ENCODE data around the gene ASPA.

ASPA gene

GRCh38 chr17:3532859-3533142 lies 57.0 kb downstream of the ASPA start:
- no peak for DNase-seq

GRCh38 chr17:3533752-3534151 lies 58.0 kb downstream of the ASPA start:
- no peak for DNase-seq

GRCh38 chr17:3534881-3535252 lies 59.1 kb downstream of the ASPA start:
- DNase-seq, result peak in 32 of 51 donors; percentile 12 to 81 (median 36)

- DNase-seq, result peak in 47 of 51 donors; percentile 27 to 82 (median 60)
These were observed 59.6 kb downstream of the ASPA start for GRCh38 chr17:3535253-3535995.

GRCh38 chr17:3536716-3537115 lies 60.9 kb downstream of the ASPA start:
- no peak for DNase-seq

- no peak for DNase-seq
These were observed 64.2 kb downstream of the ASPA start for GRCh38 chr17:3539881-3540540.

- DNase-seq, result no peak
These were observed 66.8 kb downstream of the ASPA start for GRCh38 chr17:3542410-3543088.

- DNase-seq, result peak in 3 of 51 donors; percentile 11 to 36 (median 19)
These were observed 67.7 kb downstream of the ASPA start for GRCh38 chr17:3543453-3543852.

- DNase-seq, result no peak
These were observed 68.6 kb downstream of the ASPA start for GRCh38 chr17:3544365-3544764.

- no peak for DNase-seq
These were observed 69.4 kb downstream of the ASPA start for GRCh38 chr17:3545151-3545550.

- no peak for DNase-seq
These were observed 70.7 kb downstream of the ASPA start for GRCh38 chr17:3546521-3546920.

- no peak for DNase-seq
These were observed 71.2 kb downstream of the ASPA start for GRCh38 chr17:3546997-3547396.

GRCh38 chr17:3547628-3548027 lies 71.8 kb downstream of the ASPA start:
- DNase-seq, result no peak

GRCh38 chr17:3549610-3550162 lies 73.9 kb downstream of the ASPA start:
- no peak for DNase-seq

GRCh38 chr17:3551189-3551588 lies 75.4 kb downstream of the ASPA start:
- no peak for DNase-seq

GRCh38 chr17:3552916-3553315 lies 77.1 kb downstream of the ASPA start:
- no peak for DNase-seq
